Activated CD8-positive, alpha-beta memory T cell treated with anti-CD3 and anti-CD28 coated beads, Interleukin-2, amount 10 ng/mL, durations not matched to agents 7 days and 5 days (primary cell): Measurements from ENCODE around the gene RNASET2. TPM values are rescaled to one million over a fixed set of nuclear protein-coding genes. Genes with fewer than 3 reads are reported as not detected.

Experiments used
- ATAC-seq: fragments of 150-1000 bp; cut with Tn5 transposase; one replicate; pipeline ENCODE4 v1.10.0; 2021; ENCODE audit warnings: moderate library complexity
- CTCF ChIA-PET: fragments of 350-600 bp; sonication (Branson Sonifier 250); formaldehyde crosslinking; loops from one replicate; lab custom pipeline; 2021; ENCODE audit warnings: antibody characterized with exemption; lab: Charles Lee
- DNase-seq: peaks from one replicate; pipeline ENCODE4 v3.0.0-alpha.2; 2020
- H3K27ac Mint-ChIP-seq: one replicate; pipeline ENCODE4 v1.8.0; 2021; ENCODE audit warnings: mild to moderate bottlenecking, mixed read lengths
- H3K27me3 Mint-ChIP-seq: one replicate; pipeline ENCODE4 v1.8.0; 2021; ENCODE audit warnings: mixed read lengths
- H3K36me3 Mint-ChIP-seq: one replicate; pipeline ENCODE4 v1.8.0; 2021; ENCODE audit warnings: mild to moderate bottlenecking, mixed read lengths
- H3K4me1 Mint-ChIP-seq: one replicate; pipeline ENCODE4 v1.8.0; 2021; ENCODE audit warnings: mixed read lengths
- H3K4me3 Mint-ChIP-seq: one replicate; pipeline ENCODE4 v1.8.0; 2021; ENCODE audit warnings: mild to moderate bottlenecking, moderate library complexity, mixed read lengths
- H3K9me3 Mint-ChIP-seq: one replicate; pipeline ENCODE4 v1.8.0; 2022; ENCODE audit warnings: low read depth, mixed read lengths
- total RNA-seq, 2 experiments: library from RNA; stranded (reverse); gene quantifications; one replicate each; pipeline ENCODE4 v1.2.3, GENCODE V29; 2021

RNASET2 gene
- total RNA-seq, 2 experiments from 2014 or later: 28.8 to 46.6 TPM

DNA sequence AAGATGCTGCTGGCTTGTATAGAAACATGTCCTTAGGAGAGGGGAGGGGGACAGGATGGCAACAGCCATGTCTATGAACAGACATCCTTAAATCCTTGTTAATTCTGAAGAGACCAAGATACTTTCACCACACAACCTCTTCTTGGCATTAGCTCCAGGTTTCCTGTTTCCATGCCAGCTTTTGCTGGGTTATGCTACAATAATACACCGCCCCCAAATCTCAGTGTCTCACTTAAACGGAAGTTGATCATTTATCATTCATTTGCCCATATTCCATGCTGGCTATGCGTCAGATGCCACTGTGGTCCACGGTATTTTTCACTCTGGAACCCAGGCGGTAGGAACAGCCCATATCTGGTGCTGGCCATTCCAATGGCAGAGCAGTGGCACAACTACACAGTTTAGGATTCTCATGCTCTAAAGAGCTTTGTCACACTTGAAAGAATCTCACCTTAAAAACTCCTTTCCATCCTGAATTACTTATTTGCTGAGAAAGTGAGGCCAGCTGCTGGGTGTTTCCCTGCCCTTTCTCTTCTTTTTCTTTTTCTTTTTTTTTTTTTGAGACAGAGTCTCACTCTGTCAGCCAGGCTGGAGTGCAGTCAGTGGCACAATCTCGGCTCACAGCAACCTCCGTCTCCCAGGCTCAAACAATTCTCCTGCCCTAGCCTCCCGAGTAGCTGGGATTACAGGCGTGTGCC lies 3.7 kb upstream of the RNASET2 start:
- H3K27me3 Mint-ChIP-seq: no peaks in the 10 kb centered on the region
- peaks cover 36% of the 10 kb centered on the region for H3K4me1 Mint-ChIP-seq
- H3K4me3 Mint-ChIP-seq: no peak overlapping the region
- CTCF ChIA-PET: interaction anchor here (0.7 to 1.3 kb wide), 6 partner anchors 9 to 83 kb away, joined by 3 to 5 read pairs (median 4); no protein-coding TSS in a partner anchor
- ATAC-seq (no peak), DNase-seq (no peak)
- peaks cover 11% of the 10 kb centered on the region for H3K9me3 Mint-ChIP-seq
- H3K27ac Mint-ChIP-seq: peak overlapping the region; percentile 89
- peaks cover 5% of the 10 kb centered on the region for H3K36me3 Mint-ChIP-seq

DNA sequence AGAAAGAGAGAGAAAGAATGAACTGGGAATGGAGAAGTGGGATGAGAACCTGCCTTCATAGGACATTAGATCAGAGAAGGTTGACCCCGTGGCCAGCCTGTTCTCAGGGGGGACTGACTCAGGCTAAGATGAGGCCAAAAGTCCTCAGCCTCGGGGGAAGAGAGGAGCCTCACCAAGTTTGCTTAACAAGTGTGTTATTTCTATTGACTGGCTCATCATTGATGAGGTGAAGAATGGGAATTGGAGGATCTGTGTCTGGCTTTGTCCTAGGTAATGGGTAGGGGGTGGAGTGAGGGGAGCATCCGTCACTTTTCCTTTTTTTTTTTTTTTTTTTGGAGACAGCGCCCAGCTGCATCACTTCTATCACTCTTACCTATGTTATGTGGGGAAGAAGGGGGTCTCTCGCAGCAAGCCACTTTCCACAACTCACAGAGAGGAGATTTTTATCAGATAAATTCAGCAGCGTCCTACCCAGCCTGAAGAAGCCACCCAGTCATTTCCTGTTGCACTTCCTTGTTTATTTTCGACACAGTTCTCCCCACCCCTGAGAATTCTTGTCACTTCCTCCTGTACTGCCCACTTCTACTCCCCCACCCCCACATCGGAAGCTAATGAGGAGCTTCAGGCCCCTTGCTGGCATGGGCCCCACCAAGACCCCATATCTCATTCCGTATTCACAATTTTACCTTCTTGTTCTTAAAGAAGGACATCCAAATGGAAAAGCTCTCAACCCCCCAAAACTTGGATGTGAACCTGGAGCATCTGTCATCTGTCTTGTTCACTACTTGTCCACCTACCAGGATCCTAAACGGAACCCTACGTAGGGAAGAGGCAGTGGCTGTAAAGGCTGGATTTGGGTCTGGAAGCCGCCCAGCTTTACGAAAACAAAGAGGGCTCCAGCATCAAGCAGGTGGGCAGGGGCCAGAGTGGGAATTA lies 2.8 kb upstream of the RNASET2 start:
- peak; percentile 72 for DNase-seq
- peak; percentile 21 for ATAC-seq
- Mint-ChIP-seq H3K9me3 (peaks cover 8% of the 10 kb centered on the region), H3K4me3 (peak overlapping the region; percentile 69), H3K36me3 (peaks cover 6% of the 10 kb centered on the region), H3K27ac (peak overlapping the region; percentile 89), H3K4me1 (peaks cover 40% of the 10 kb centered on the region), H3K27me3 (no peaks in the 10 kb centered on the region)
- CTCF ChIA-PET: interaction anchor here (0.7 to 1.1 kb wide), 4 partner anchors 8 to 84 kb away, joined by 3 to 4 read pairs (median 4); no protein-coding TSS in a partner anchor

DNA sequence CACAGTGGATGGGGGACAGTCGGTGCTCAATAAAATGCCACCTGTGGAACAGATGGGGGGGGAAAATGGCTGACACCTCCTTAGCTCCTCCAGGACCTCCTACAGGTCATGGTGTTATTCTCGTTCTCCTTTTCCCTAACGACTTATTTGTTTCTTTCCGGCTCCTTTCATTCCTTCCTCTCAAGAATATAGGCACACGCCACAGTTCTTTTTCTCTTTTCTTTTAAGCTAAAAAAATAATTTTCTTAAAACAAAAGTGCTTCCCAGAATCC lies 1.4 kb upstream of the RNASET2 start:
- Mint-ChIP-seq H3K4me1 (peaks cover 46% of the 10 kb centered on the region), H3K4me3 (peak overlapping the region; percentile 80), H3K9me3 (peaks cover 2% of the 10 kb centered on the region), H3K27ac (peak overlapping the region; percentile 91), H3K27me3 (no peaks in the 10 kb centered on the region), H3K36me3 (peaks cover 6% of the 10 kb centered on the region)
- ATAC-seq (no peak), DNase-seq (no peak)
- CTCF ChIA-PET: interaction anchor here (1.1 to 3.5 kb wide), 3 partner anchors 32 to 164 kb away, joined by 4 to 12 read pairs (median 5); partner anchors contain the start of gene CEP43

DNA sequence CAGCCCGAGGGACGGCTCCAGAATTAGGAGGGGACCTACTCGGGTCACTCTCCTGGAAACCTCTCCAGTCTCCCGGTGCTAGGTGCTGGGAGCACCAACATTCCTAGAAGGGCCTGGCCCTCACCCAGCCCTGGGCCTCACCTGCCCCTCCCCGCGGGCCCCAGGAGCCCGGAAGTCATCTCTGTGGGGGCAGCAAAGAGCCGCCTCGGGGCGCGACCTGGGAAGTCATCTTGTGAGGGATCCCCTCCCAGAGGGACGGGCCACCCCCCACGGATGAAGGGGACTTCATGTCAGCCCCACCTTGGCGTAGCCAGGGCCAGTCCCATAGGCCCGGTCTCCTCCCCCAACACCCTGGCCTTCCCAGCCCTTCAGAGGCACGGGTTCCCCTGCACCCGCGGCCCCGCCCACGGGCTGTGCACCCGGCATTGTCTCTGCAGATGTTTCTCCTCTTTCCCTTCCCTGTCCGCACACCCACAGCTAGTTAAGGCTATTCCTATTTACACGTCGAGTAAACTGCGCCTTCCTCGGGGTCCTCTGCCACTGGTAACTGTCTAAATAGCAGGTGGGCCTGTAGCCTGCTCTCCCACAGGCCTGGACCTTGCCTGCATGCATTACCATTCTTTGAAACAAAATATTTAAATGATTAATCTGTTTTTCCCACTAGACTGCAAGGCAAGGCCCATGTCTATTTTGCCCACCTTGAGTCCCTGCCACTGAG lies 896 bp upstream of the RNASET2 start:
- Mint-ChIP-seq H3K36me3 (peaks cover 4% of the 10 kb centered on the region), H3K27ac (peak overlapping the region; percentile 91), H3K9me3 (no peaks in the 10 kb centered on the region), H3K4me1 (peaks cover 49% of the 10 kb centered on the region), H3K27me3 (no peaks in the 10 kb centered on the region), H3K4me3 (peak overlapping the region; percentile 80)
- ATAC-seq: peak; percentile 48
- CTCF ChIA-PET: interaction anchor here (0.9 to 3.5 kb wide), 8 partner anchors 14 to 195 kb away, joined by 3 to 12 read pairs (median 4); partner anchors contain the start of gene CEP43
- DNase-seq: peak; percentile 77

DNA sequence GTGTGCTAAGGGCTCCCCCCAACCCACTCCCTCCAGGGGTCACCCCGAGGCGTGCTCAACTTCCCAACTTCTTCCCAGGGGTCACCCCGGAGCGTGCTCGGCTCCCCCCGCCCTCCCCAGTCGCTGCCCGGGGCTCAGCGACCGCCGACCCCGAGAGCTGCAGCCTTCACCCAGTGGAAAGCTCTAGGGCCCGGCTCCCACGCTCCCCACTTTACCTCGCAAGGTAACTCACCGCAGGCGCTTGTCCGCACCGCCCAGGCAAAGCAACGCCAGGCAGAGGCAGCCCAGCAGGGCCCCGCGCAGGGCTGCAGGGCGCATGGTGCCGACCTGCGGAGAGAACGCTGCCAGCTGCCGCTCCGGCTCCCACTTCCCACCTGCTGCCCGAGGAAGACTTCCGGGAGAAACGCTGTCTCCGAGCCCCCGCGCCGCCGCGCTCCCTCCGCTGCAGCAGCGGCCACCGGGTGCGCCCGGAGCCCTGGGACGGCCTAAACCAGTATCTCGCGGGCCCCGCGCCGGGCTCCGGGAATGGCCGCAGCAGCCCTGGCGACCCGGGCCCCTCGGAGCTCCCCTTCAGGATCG lies 396 bp downstream of the RNASET2 start:
- Mint-ChIP-seq H3K4me1 (peaks cover 60% of the 10 kb centered on the region), H3K9me3 (no peaks in the 10 kb centered on the region), H3K36me3 (peaks cover 4% of the 10 kb centered on the region), H3K27me3 (no peaks in the 10 kb centered on the region), H3K27ac (peak overlapping the region; percentile 62), H3K4me3 (peak overlapping the region; percentile 80)
- no peak for DNase-seq
- CTCF ChIA-PET: interaction anchor here (0.7 to 3.5 kb wide), 9 partner anchors 14 to 395 kb away, joined by 3 to 12 read pairs (median 4); partner anchors contain the start of gene CEP43
- peak; percentile 25 for ATAC-seq

DNA sequence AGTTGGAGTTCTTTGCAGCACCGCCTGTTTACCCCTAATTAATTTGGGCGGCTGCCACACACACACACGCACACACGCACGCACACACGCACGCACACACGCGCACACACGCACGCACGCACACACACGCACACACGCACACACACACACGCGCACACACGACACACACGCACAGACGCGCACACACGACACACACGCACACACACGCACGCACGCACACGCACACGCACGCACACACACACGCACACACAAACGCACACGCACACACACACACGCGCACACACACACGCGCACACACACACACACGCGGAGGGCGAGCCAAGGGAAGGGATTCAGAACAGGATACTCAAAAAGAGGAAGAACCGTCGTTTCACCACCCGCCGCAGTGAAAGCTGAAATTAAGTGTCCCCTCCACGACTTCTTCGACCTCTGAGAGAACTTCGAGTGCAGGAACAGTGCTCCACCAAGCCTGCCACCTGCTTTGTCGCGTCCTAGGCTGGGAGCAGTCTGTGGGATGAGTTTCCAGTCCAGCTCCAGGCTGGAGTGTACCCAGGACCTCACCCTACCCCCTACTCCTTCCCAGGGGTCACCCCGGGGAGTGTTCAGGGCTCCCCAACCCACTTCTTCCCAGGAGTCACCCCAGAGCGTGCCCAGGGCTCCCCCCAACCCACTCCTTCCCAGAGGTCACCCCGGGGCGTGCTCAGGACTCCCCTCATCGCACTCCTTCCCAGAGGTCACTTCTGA lies 1.1 kb downstream of the RNASET2 start:
- peaks cover 4% of the 10 kb centered on the region for H3K36me3 Mint-ChIP-seq
- H3K4me3 Mint-ChIP-seq: peak overlapping the region; percentile 80
- CTCF ChIA-PET: interaction anchor here (0.7 to 3.5 kb wide), 4 partner anchors 34 to 396 kb away, joined by 3 to 15 read pairs (median 8); no protein-coding TSS in a partner anchor
- no peaks in the 10 kb centered on the region for H3K9me3 Mint-ChIP-seq
- DNase-seq: peak; percentile 56
- peak overlapping the region; percentile 62 for H3K27ac Mint-ChIP-seq
- ATAC-seq: no peak
- H3K4me1 Mint-ChIP-seq: peaks cover 64% of the 10 kb centered on the region
- H3K27me3 Mint-ChIP-seq: no peaks in the 10 kb centered on the region

DNA sequence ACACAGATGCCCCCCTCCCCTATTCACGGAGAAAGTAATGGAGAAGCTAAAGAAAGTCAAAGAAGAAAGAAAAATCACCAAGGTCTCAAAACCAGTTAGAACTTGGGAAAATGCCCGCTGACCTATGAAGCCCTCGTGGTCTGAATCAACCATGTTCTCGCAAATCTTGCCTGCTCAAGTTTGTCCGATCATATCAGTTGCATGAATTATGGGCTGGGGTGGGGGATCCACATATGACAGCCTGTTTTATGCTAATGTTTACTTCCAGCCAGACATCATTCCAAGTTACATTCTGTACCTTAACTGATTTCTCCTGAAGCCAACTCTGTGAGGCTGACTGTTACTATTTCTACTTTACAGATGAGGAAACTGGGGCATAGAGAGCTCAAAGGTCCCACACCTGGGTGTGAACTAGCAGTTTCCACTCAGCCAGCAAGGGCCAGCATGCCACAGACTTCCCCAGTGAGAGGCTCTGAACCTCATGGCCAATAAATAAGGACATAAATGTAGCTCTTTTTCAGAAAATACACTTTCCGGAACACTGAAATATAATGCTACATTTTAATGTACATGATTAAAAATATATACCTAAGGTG lies 2.1 kb downstream of the RNASET2 start:
- no peaks in the 10 kb centered on the region for H3K9me3 Mint-ChIP-seq
- CTCF ChIA-PET: interaction anchor here (1.2 to 2.0 kb wide), 3 partner anchors 167 to 187 kb away, joined by 4 to 15 read pairs (median 5); no protein-coding TSS in a partner anchor
- ATAC-seq: no peak

DNA sequence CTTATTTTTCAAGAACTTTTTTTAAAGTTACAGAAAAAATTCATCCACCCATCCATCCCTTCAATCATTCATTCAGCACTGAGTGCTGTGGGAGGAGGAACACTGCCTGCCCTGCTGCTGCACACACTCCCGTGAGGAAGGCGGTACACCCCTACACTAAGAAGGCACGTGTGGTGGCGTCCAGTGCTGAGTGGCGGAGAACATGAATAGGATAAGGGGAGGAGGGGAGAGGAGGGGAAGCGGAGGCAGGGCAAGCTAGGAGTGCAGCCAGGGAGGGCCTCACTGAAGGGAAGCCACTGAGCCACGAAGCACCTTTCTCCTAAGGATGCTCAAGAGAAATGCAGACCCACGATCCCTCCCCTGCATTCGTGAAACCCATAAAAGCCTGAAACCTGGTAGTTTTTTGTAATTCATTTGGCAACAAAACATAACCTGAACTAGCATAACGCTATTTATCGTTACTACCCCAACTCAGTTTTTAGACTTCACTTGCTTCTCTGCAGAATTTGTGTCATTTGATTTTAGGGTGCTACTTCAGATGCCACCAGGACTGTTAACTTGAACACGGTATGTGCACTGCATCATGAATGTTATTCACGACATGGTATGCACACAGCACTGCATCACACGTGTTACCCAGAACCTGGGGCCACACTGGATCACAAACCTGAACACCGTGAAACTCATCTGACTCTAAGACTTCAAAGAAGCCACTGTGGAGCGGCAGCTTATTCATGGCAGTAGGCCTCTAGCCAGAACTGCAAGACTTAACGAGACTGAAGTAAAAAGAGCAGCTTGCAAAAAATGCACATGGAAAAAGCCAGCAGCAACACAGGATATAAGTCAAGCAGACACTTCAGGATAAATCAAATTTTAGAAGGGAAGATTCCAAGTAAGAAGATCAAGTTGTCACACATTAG lies 3.5 kb downstream of the RNASET2 start:
- peaks cover 4% of the 10 kb centered on the region for H3K36me3 Mint-ChIP-seq
- H3K27me3 Mint-ChIP-seq: no peaks in the 10 kb centered on the region
- no peak for ATAC-seq
- H3K27ac Mint-ChIP-seq: no peak overlapping the region
- no peak for DNase-seq
- no peak overlapping the region for H3K4me3 Mint-ChIP-seq
- no peaks in the 10 kb centered on the region for H3K9me3 Mint-ChIP-seq
- CTCF ChIA-PET: interaction anchor here (1.1 to 2.0 kb wide), 5 partner anchors 16 to 189 kb away, joined by 3 to 15 read pairs (median 4); no protein-coding TSS in a partner anchor
- H3K4me1 Mint-ChIP-seq: peaks cover 51% of the 10 kb centered on the region

More for the DNA sequence above, 2.1 kb downstream of the RNASET2 start:
- no peak for DNase-seq
- peaks cover 64% of the 10 kb centered on the region for H3K4me1 Mint-ChIP-seq
- no peak overlapping the region for H3K4me3 Mint-ChIP-seq
- no peak overlapping the region for H3K27ac Mint-ChIP-seq
- peaks cover 4% of the 10 kb centered on the region for H3K36me3 Mint-ChIP-seq
- no peaks in the 10 kb centered on the region for H3K27me3 Mint-ChIP-seq

DNA sequence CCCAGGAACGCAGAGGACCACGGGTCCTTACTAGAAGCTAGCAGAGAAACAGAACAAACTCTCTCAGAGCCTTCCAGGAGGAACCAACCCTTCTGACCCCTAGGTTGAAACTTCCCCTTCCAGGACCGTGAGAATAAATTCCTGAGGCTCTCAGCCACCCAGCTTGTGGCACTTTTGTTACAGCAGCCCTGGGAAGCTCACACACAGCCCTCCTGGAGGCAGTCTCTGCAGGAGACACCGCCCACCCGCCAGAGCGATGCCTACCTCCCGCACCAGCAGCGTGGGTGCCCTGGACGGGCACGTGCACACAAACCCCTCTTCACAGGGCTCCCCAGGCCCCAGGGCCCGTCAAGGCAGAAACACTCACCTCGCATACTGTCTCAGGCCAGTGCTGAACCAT lies 4.2 kb downstream of the RNASET2 start:
- peak overlapping the region; percentile 54 for H3K27ac Mint-ChIP-seq
- ATAC-seq: no peak
- no peaks in the 10 kb centered on the region for H3K9me3 Mint-ChIP-seq
- CTCF ChIA-PET: interaction anchor here (1.1 to 2.1 kb wide), 8 partner anchors 7 to 178 kb away, joined by 3 to 7 read pairs (median 4); partner anchors contain the start of gene CCR6
- no peaks in the 10 kb centered on the region for H3K27me3 Mint-ChIP-seq
- peaks cover 4% of the 10 kb centered on the region for H3K36me3 Mint-ChIP-seq
- no peak overlapping the region for H3K4me3 Mint-ChIP-seq
- peaks cover 45% of the 10 kb centered on the region for H3K4me1 Mint-ChIP-seq
- no peak for DNase-seq

DNA sequence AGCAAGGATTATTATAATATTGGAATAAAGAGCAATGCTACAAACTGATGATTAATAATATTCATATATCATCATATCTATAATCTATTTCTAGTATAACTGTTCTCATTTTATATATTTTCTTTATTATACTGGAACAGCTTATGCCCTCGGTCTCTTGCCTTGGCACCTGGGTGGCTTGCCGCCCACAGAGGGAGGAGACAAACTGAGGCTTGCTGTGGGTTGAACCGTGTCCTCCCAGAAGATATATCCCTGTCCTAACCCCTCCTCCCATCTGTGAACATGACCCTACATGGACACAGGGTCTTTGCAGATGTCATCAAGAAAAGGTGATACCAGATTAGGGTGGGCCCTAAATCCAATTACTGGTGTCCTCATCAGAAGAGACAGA lies 4.7 kb downstream of the RNASET2 start:
- Mint-ChIP-seq H3K27me3 (no peaks in the 10 kb centered on the region), H3K9me3 (no peaks in the 10 kb centered on the region), H3K4me1 (peaks cover 45% of the 10 kb centered on the region), H3K27ac (peak overlapping the region; percentile 91), H3K4me3 (peak overlapping the region; percentile 72), H3K36me3 (peaks cover 4% of the 10 kb centered on the region)
- ATAC-seq (no peak), DNase-seq (no peak)
- CTCF ChIA-PET: interaction anchor here (1.0 to 2.1 kb wide), 10 partner anchors 8 to 177 kb away, joined by 3 to 7 read pairs (median 4); partner anchors contain the start of gene CCR6
